GM12878 (cell line): ENCODE data around the gene NRAS. TPM values are rescaled to one million over a fixed set of nuclear protein-coding genes. Genes with fewer than 3 reads are reported as not detected.

Source experiments
- ASH2L ChIP-seq: fragments of 300-600, 200-600 bp; sonication (generic); IDR thresholded peaks from 2 replicates; pipeline ENCODE4 v1.6.1; 2017; ENCODE audit warnings: low read depth, mild to moderate bottlenecking, borderline replicate concordance
- BACH1 ChIP-seq: fragments of 450-650 bp; IDR thresholded peaks from 2 replicates; pipeline ENCODE4 v1.6.1; 2017; ENCODE audit warnings: mild to moderate bottlenecking, borderline replicate concordance
- CBX5 ChIP-seq: sonication (generic); IDR thresholded peaks from 2 replicates; pipeline ENCODE4 v1.6.1; 2016; ENCODE audit warnings: low read depth, moderate library complexity, mild to moderate bottlenecking, inconsistent platforms
- CHD2 ChIP-seq: IDR thresholded peaks from 2 replicates; pipeline ENCODE4 v1.6.1; 2011; ENCODE audit warnings: low read depth, low read length, improper control_type of control experiment, borderline replicate concordance
- CHD4 ChIP-seq: fragments of 200-600 bp; sonication (generic); IDR thresholded peaks from 2 replicates; pipeline ENCODE4 v1.6.1; 2016; ENCODE audit warnings: mild to moderate bottlenecking
- CTCF ChIP-seq, 3 experiments: IDR thresholded peaks in 2 of 3; conservative IDR thresholded peaks in 1 of 3; 2 replicates each; pipeline ENCODE4 v1.5.1; 2011; ENCODE audit warnings: low read depth in 3 of 3, low read length in 3 of 3, mild to moderate bottlenecking in 3 of 3, control low read depth in 2 of 3, moderate library complexity in 2 of 3, inconsistent platforms in 1 of 3, mixed read lengths in 1 of 3; ENCODE audit not compliant: control insufficient read depth in 2 of 3, insufficient read depth in 1 of 3; ENCODE audit errors: extremely low read depth in 1 of 3
- DPF2 ChIP-seq: fragments of 450-650 bp; IDR thresholded peaks from 2 replicates; pipeline ENCODE4 v1.6.1; 2017; ENCODE audit warnings: mild to moderate bottlenecking
- IKZF1 ChIP-seq: fragments of 450-650 bp; conservative IDR thresholded peaks from 2 replicates; pipeline ENCODE4 v1.6.1; 2017; ENCODE audit warnings: antibody characterized with exemption, mild to moderate bottlenecking
- IKZF2 ChIP-seq, 2 experiments: fragments of 450-650 bp; IDR thresholded peaks; 2 replicates each; pipeline ENCODE4 v1.6.1; 2017; ENCODE audit warnings: mild to moderate bottlenecking in 2 of 2, moderate library complexity in 2 of 2
- IRF3 ChIP-seq: fragments of 450-650 bp; IDR thresholded peaks from 2 replicates; pipeline ENCODE4 v1.6.1; 2014; ENCODE audit warnings: mild to moderate bottlenecking
- IRF5 ChIP-seq: fragments of 450-650 bp; IDR thresholded peaks from 2 replicates; pipeline ENCODE4 v1.6.1; 2017; ENCODE audit warnings: borderline replicate concordance
- MXI1 ChIP-seq: fragments of 150-350 bp; IDR thresholded peaks from 2 replicates; pipeline ENCODE4 v1.6.1; 2011; ENCODE audit warnings: low read depth, mild to moderate bottlenecking, inconsistent platforms, low read length, improper control_type of control experiment
- NFIC ChIP-seq: IDR thresholded peaks from 2 replicates; pipeline ENCODE4 v1.6.1; 2012; ENCODE audit warnings: low read depth, mild to moderate bottlenecking, inconsistent platforms, low read length, moderate library complexity
- PAX5 ChIP-seq: IDR thresholded peaks from 2 replicates; pipeline ENCODE4 v1.6.1; 2011; ENCODE audit warnings: low read depth, low read length, borderline replicate concordance
- POLR2AphosphoS2 ChIP-seq: IDR thresholded peaks from 2 replicates; pipeline ENCODE4 v1.6.1; 2011; ENCODE audit warnings: low read depth, mild to moderate bottlenecking, low read length, improper control_type of control experiment, moderate library complexity
- POU2F2 ChIP-seq: IDR thresholded peaks from 3 replicates; pipeline ENCODE4 v1.6.1; 2011; ENCODE audit warnings: low read depth, mild to moderate bottlenecking, low read length, borderline replicate concordance
- RBBP5 ChIP-seq: fragments of 200-600 bp; sonication (generic); conservative IDR thresholded peaks from 2 replicates; pipeline ENCODE4 v1.6.1; 2016
- RFX5 ChIP-seq: IDR thresholded peaks from 2 replicates; pipeline ENCODE4 v1.6.1; 2011; ENCODE audit warnings: low read depth, low read length, improper control_type of control experiment
- SMARCA5 ChIP-seq: fragments of 450-650 bp; IDR thresholded peaks from 2 replicates; pipeline ENCODE4 v1.6.1; 2017; ENCODE audit warnings: mild to moderate bottlenecking
- SPI1 ChIP-seq: IDR thresholded peaks from 2 replicates; pipeline ENCODE4 v1.6.1; 2011; ENCODE audit warnings: low read depth, mild to moderate bottlenecking, low read length, moderate library complexity, borderline replicate concordance; ENCODE audit not compliant: insufficient read depth
- SREBF1 ChIP-seq: IDR thresholded peaks from 2 replicates; pipeline ENCODE4 v1.6.1; 2012; ENCODE audit warnings: mild to moderate bottlenecking, low read length
- SREBF2 ChIP-seq: IDR thresholded peaks from 2 replicates; pipeline ENCODE4 v1.6.1; 2012; ENCODE audit warnings: mild to moderate bottlenecking, low read length
- YBX1 ChIP-seq: fragments of 450-650 bp; IDR thresholded peaks from 2 replicates; pipeline ENCODE4 v1.6.1; 2016; ENCODE audit warnings: antibody characterized with exemption
- ZBTB11 ChIP-seq: fragments of 450-650 bp; formaldehyde crosslinking; IDR thresholded peaks from 2 replicates; pipeline ENCODE4 v1.5.0; 2022; ENCODE audit warnings: mild to moderate bottlenecking, missing genetic modification characterization
- polyA plus RNA-seq, 11 experiments: library from polyadenylated mRNA; depleted of rRNA in 4 of 11; unstranded in 6 of 11; stranded (reverse) in 5 of 11; fragments of >200 nt; fragmentation: Nextera tagmentation in 4 of 11; fragmentation: Illumina TruSeq in 1 of 11; extraction: Ambion mirVana in 4 of 11; extraction: Trizol in 1 of 11; gene quantifications; 1 replicate in 1 of 11; 2 replicates in 10 of 11; pipeline versions ENCODE4 v1.2.1 to v1.2.3, GENCODE V29; 2011 to 2016; ENCODE audit warnings: inconsistent platforms in 2 of 11, missing spikeins in 2 of 11, low read depth in 1 of 11
- total RNA-seq, 4 experiments: library from RNA; depleted of rRNA in 3 of 4; stranded (reverse); fragments of >200 nt in 3 of 4; fragmentation: Illumina TruSeq in 1 of 4; extraction: Trizol in 1 of 4; gene quantifications; 2 replicates each; pipeline versions ENCODE4 v1.2.1 to v1.2.3, GENCODE V29; 2013 to 2021

Gene NRAS
- total and polyA plus RNA-seq, 10 of the 15 experiments (the other 5 are each of a cell fraction or from before 2014, with no cell fraction given), result 31.7 to 73.2 (median 66.2) TPM

GRCh38 chr1:114670083-114671010, 46.2 kb downstream of the NRAS start (continued):
- no peak for TF ChIP-seq IRF5
- TF ChIP-seq IKZF1, result no peak; the same call in 1 of the 2 replicates
- TF ChIP-seq SMARCA5, result no peak
- TF ChIP-seq SREBF2, result no peak
- 0 out of 2 replicates have a peak, but pooled peaks have one; percentile 44 for TF ChIP-seq DPF2
- TF ChIP-seq ASH2L, result no peak
- TF ChIP-seq POLR2AphosphoS2, result no peak
- TF ChIP-seq IKZF2 (IDR thresholded peaks at IDR 0.05), result no peak
- no peak for TF ChIP-seq ZBTB11 (CRISPR knock-in tag)
- no peak for TF ChIP-seq BACH1
- no peak for TF ChIP-seq POU2F2
- TF ChIP-seq SREBF1, result no peak
- no peak for TF ChIP-seq MXI1
- TF ChIP-seq NFIC, result no peak
- no peak for TF ChIP-seq SPI1
- no peak for TF ChIP-seq YBX1
- no peak for TF ChIP-seq PAX5
- no peak for TF ChIP-seq CBX5
- no peak for TF ChIP-seq CTCF (IDR thresholded peaks at IDR 0.05 in 2 of 3, conservative IDR thresholded peaks at IDR 0.05 in 1 of 3; ENCODE audit: control insufficient read depth in 2 of 3, extremely low read depth in 1 of 3, insufficient read depth in 1 of 3, low read depth in 3 of 3, low read length in 3 of 3)
- TF ChIP-seq RFX5, result no peak
- no peak for TF ChIP-seq CHD4
- TF ChIP-seq IRF3, result no peak
- no peak for TF ChIP-seq RBBP5
- 0 out of 2 replicates have a peak, but pooled peaks have one; percentile 23 for TF ChIP-seq CHD2
